IMR-90 (cell line): ENCODE measurements around the gene CASK. TPM values are rescaled to one million over a fixed set of nuclear protein-coding genes. Genes with fewer than 3 reads are reported as not detected.

Experiments used
- ATAC-seq: fragments of 200-7000 bp; cut with Tn5 transposase; 2 replicates; pipeline ENCODE4 v1.9.1; 2020; ENCODE audit warnings: low read depth, mild to moderate bottlenecking, moderate library complexity
- BruUV-seq: library from RNA; stranded (reverse); fragments of 400-500 nt; replicated peaks from 2 replicates; lab custom pipeline; 2021; lab: Mats Ljungman, UMichigan
- CTCF ChIA-PET: fragments of 300-600 bp; formaldehyde crosslinking; extraction: SDS; loops from one replicate; lab custom pipeline; 2021; ENCODE audit warnings: antibody characterized with exemption; lab: Yijun Ruan, JAX
- POLR2A ChIA-PET: fragments of 300-600 bp; sonication (Branson Sonifier 250); formaldehyde crosslinking; loops from one replicate; lab custom pipeline; 2022; ENCODE audit warnings: antibody characterized with exemption; ENCODE audit not compliant: unreplicated experiment; lab: Charles Lee
- DNase-seq: peaks from one replicate; pipeline ENCODE4 v3.0.0; 2013
- H2AFZ ChIP-seq: replicated peaks from 2 replicates; pipeline ENCODE3; 2013; ENCODE audit warnings: low read length, mild to moderate bottlenecking; ENCODE audit not compliant: poor library complexity
- H2AK5ac ChIP-seq: 2 replicates; pipeline ENCODE4 v1.6.1; 2013; ENCODE audit warnings: low read depth, low read length, inconsistent platforms
- H2AK9ac ChIP-seq: replicated peaks from 2 replicates; pipeline ENCODE3; 2013; ENCODE audit warnings: mild to moderate bottlenecking, low read depth, low read length, moderate library complexity; ENCODE audit not compliant: poor library complexity
- H2BK120ac ChIP-seq: 2 replicates; pipeline ENCODE4 v1.6.1; 2013; ENCODE audit warnings: low read depth, low read length, inconsistent platforms
- H2BK15ac ChIP-seq: 3 replicates; pipeline ENCODE4 v1.6.1; 2013; ENCODE audit warnings: low read depth, low read length, inconsistent platforms
- H2BK20ac ChIP-seq: 2 replicates; pipeline ENCODE4 v1.6.1; 2013; ENCODE audit warnings: low read depth, mild to moderate bottlenecking, inconsistent platforms, low read length, moderate library complexity
- H2BK5ac ChIP-seq: 2 replicates; pipeline ENCODE4 v1.6.1; 2013; ENCODE audit warnings: mild to moderate bottlenecking, low read depth, low read length, inconsistent platforms; ENCODE audit not compliant: poor library complexity, severe bottlenecking
- H3K14ac ChIP-seq: replicated peaks from 2 replicates; pipeline ENCODE4 v1.6.1; 2013; ENCODE audit warnings: low read depth, low read length, inconsistent platforms
- H3K18ac ChIP-seq: 2 replicates; pipeline ENCODE4 v1.6.1; 2013; ENCODE audit warnings: low read depth, low read length, control low read depth
- H3K23ac ChIP-seq: 2 replicates; pipeline ENCODE4 v1.6.1; 2013; ENCODE audit warnings: low read depth, low read length, inconsistent platforms
- H3K27ac ChIP-seq: 2 replicates; pipeline ENCODE4 v1.5.1; 2013; ENCODE audit warnings: mild to moderate bottlenecking, control low read depth, low read length; ENCODE audit not compliant: insufficient read depth
- H3K27me3 ChIP-seq: 2 replicates; pipeline ENCODE4 v1.6.1; 2013; ENCODE audit warnings: low read length; ENCODE audit not compliant: control insufficient read depth, insufficient read depth
- H3K36me3 ChIP-seq: 2 replicates; pipeline ENCODE4 v1.6.1; 2013; ENCODE audit warnings: low read length, mixed read lengths; ENCODE audit not compliant: control insufficient read depth, insufficient read depth
- H3K4ac ChIP-seq: 2 replicates; pipeline ENCODE4 v1.6.1; 2013; ENCODE audit warnings: low read depth, low read length, inconsistent platforms
- H3K4me1 ChIP-seq: 2 replicates; pipeline ENCODE4 v1.6.1; 2013; ENCODE audit warnings: low read length, mixed read lengths; ENCODE audit not compliant: control insufficient read depth, insufficient read depth
- H3K4me2 ChIP-seq: 2 replicates; pipeline ENCODE4 v1.6.1; 2013; ENCODE audit warnings: low read depth, mild to moderate bottlenecking, control low read depth, low read length, moderate library complexity
- H3K4me3 ChIP-seq: 2 replicates; pipeline ENCODE4 v1.5.1; 2013; ENCODE audit warnings: low read depth, mild to moderate bottlenecking, control low read depth, low read length, moderate library complexity; ENCODE audit not compliant: insufficient read depth
- H3K56ac ChIP-seq: 2 replicates; pipeline ENCODE4 v1.6.1; 2013; ENCODE audit warnings: low read length, inconsistent platforms; ENCODE audit not compliant: insufficient read depth; ENCODE audit errors: extremely low read depth
- H3K79me1 ChIP-seq, 2 experiments: 2 replicates each; pipeline ENCODE4 v1.6.1; 2013; ENCODE audit warnings: low read length in 2 of 2, inconsistent platforms in 1 of 2, low read depth in 1 of 2
- H3K9ac ChIP-seq: 2 replicates; pipeline ENCODE4 v1.6.1; 2013; ENCODE audit warnings: low read depth, low read length, control low read depth
- H3K9me1 ChIP-seq: 2 replicates; pipeline ENCODE4 v1.6.1; 2013; ENCODE audit warnings: low read length, inconsistent platforms; ENCODE audit not compliant: insufficient read depth
- H3K9me3 ChIP-seq: 2 replicates; pipeline ENCODE4 v1.6.1; 2013; ENCODE audit warnings: low read length; ENCODE audit not compliant: control insufficient read depth, insufficient read depth
- H4K20me1 ChIP-seq: 2 replicates; pipeline ENCODE4 v1.6.1; 2013; ENCODE audit warnings: low read length, inconsistent platforms; ENCODE audit not compliant: insufficient read depth
- H4K5ac ChIP-seq: 2 replicates; pipeline ENCODE4 v1.6.1; 2013; ENCODE audit warnings: mild to moderate bottlenecking, low read depth, low read length, control low read depth
- H4K8ac ChIP-seq, 2 experiments: 2 replicates each; pipeline ENCODE4 v1.6.1; 2013; ENCODE audit warnings: low read depth in 2 of 2, low read length in 2 of 2, control low read depth in 1 of 2, inconsistent platforms in 1 of 2
- H4K91ac ChIP-seq: 2 replicates; pipeline ENCODE4 v1.6.1; 2013; ENCODE audit warnings: low read depth, low read length, inconsistent platforms; ENCODE audit not compliant: insufficient read depth
- BHLHE40 ChIP-seq: fragments of 150-350 bp; IDR thresholded peaks from 2 replicates; pipeline ENCODE4 v1.6.1; 2016; ENCODE audit warnings: mild to moderate bottlenecking, low read depth, low read length
- CEBPB ChIP-seq: IDR thresholded peaks from 2 replicates; pipeline ENCODE4 v1.6.1; 2012; ENCODE audit warnings: low read depth, low read length, improper control_type of control experiment
- CHD1 ChIP-seq: IDR thresholded peaks from 2 replicates; pipeline ENCODE4 v1.6.1; 2012; ENCODE audit warnings: low read depth, low read length, improper control_type of control experiment
- CTCF ChIP-seq: conservative IDR thresholded peaks from 2 replicates; pipeline ENCODE4 v1.5.1; 2012; ENCODE audit warnings: mild to moderate bottlenecking, low read depth, low read length, improper control_type of control experiment
- ELK1 ChIP-seq: fragments of 150-350 bp; IDR thresholded peaks from 2 replicates; pipeline ENCODE4 v1.6.1; 2016; ENCODE audit warnings: low read depth, mild to moderate bottlenecking, low read length, moderate library complexity, borderline replicate concordance
- FOS ChIP-seq: fragments of 150-350 bp; IDR thresholded peaks from 2 replicates; pipeline ENCODE4 v1.6.1; 2016; ENCODE audit warnings: low read depth, low read length
- MAFK ChIP-seq: IDR thresholded peaks from 2 replicates; pipeline ENCODE4 v1.6.1; 2012; ENCODE audit warnings: low read depth, low read length, improper control_type of control experiment
- MAZ ChIP-seq: IDR thresholded peaks from 2 replicates; pipeline ENCODE4 v1.6.1; 2012; ENCODE audit warnings: low read depth, mild to moderate bottlenecking, low read length, improper control_type of control experiment, moderate library complexity, borderline replicate concordance
- MXI1 ChIP-seq: IDR thresholded peaks from 2 replicates; pipeline ENCODE4 v1.6.1; 2012; ENCODE audit warnings: low read depth, mild to moderate bottlenecking, low read length, moderate library complexity, borderline replicate concordance
- NFE2L2 ChIP-seq: fragments of 150-350 bp; IDR thresholded peaks from 2 replicates; pipeline ENCODE4 v1.6.1; 2016; ENCODE audit warnings: low read depth, mild to moderate bottlenecking, low read length
- POLR2A ChIP-seq: IDR thresholded peaks from 2 replicates; pipeline ENCODE4 v1.6.1; 2012; ENCODE audit warnings: mild to moderate bottlenecking, low read depth, low read length
- RAD21 ChIP-seq: IDR thresholded peaks from 2 replicates; pipeline ENCODE4 v1.6.1; 2012; ENCODE audit warnings: low read length, improper control_type of control experiment
- RCOR1 ChIP-seq: IDR thresholded peaks from 2 replicates; pipeline ENCODE4 v1.6.1; 2012; ENCODE audit warnings: mild to moderate bottlenecking, low read length, improper control_type of control experiment; ENCODE audit not compliant: insufficient replicate concordance
- SMC3 ChIP-seq: fragments of 150-350 bp; IDR thresholded peaks from 2 replicates; pipeline ENCODE4 v1.6.1; 2016; ENCODE audit warnings: low read depth, mild to moderate bottlenecking, antibody characterized with exemption, low read length, moderate library complexity
- USF2 ChIP-seq: fragments of 150-350 bp; IDR thresholded peaks from 2 replicates; pipeline ENCODE4 v1.6.1; 2017; ENCODE audit warnings: mild to moderate bottlenecking, antibody characterized with exemption, low read length, low read depth
- WGBS, 2 experiments: methylation state at CpG; one replicate each; pipeline versions ENCODE4 v1.1.5 to v1.1.7; 2013; ENCODE audit warnings: missing lambda C conversion rate in 2 of 2; ENCODE audit not compliant: insufficient read length in 1 of 2; ENCODE audit errors: extremely low coverage in 2 of 2; 5-methylcytosine and 5-hydroxymethylcytosine counted together
- dilution Hi-C: fragments of 300-500 bp; cut with HindIII; formaldehyde crosslinking; loops from one replicate; pipeline ENCODE4 v1.14.3; 2018; ENCODE audit warnings: low sequenced_read_pairs; ENCODE audit not compliant: unreplicated experiment
- in situ Hi-C: fragments of 300-500 bp; cut with MboI; formaldehyde crosslinking; loops from 3 replicates; pipeline ENCODE4 v1.14.3; 2019; ENCODE audit warnings: low sequenced_read_pairs, inconsistent platforms, mixed read lengths
- intact Hi-C: fragments of 100-400 bp; cut with micrococcal nuclease; formaldehyde crosslinking; loops from 2 replicates; pipeline ENCODE4 v1.10.0; 2022
- polyA plus RNA-seq, 3 experiments: library from polyadenylated mRNA; depleted of rRNA; stranded (reverse); fragments of >200 nt; gene quantifications; 2 replicates each; pipeline ENCODE4 v1.2.3, GENCODE V29; 2012; ENCODE audit warnings: low replicate concordance in 1 of 3
- total RNA-seq: library from RNA; depleted of rRNA; stranded (reverse); fragments of >200 nt; gene quantifications from 2 replicates; pipeline ENCODE4 v1.2.3, GENCODE V29; 2012

CASK gene
- total and polyA plus RNA-seq, 2 of the 4 experiments (the other 2 are of a cell fraction): 9.4 to 17.7 TPM

- no peaks in the 10 kb centered on the region for H3K9me1 ChIP-seq
- in situ Hi-C loops: no loop called here
- H2BK15ac ChIP-seq: no peak overlapping the region
- H4K20me1 ChIP-seq: no peaks in the 10 kb centered on the region
- intact Hi-C loops: no loop called here
- ATAC-seq (no peak), DNase-seq (no peak)
- no peak overlapping the region for H4K5ac ChIP-seq
- no peak overlapping the region for H4K8ac ChIP-seq
- no peak overlapping the region for H3K4me2 ChIP-seq
- ChIA-PET POLR2A (no interaction called here), CTCF (no interaction called here)
- no peak overlapping the region for H3K27ac ChIP-seq
- H3K9me3 ChIP-seq: no peaks in the 10 kb centered on the region
- no peak overlapping the region for H2AK5ac ChIP-seq
- no peak overlapping the region for H2AFZ ChIP-seq
- dilution Hi-C loops: no loop called here
- WGBS, 2 experiments: no CpG with 5 or more reads among the region's 2 CpGs
- H2BK5ac ChIP-seq: no peak overlapping the region
- H3K23ac ChIP-seq: no peak overlapping the region
- H2BK120ac ChIP-seq: no peak overlapping the region
- H2AK9ac ChIP-seq: no peak overlapping the region
- no peaks in the 10 kb centered on the region for H3K27me3 ChIP-seq
- no TSS peak for BruUV-seq
- no peak overlapping the region for H3K9ac ChIP-seq
- H3K4ac ChIP-seq: no peak overlapping the region
- H2BK20ac ChIP-seq: no peak overlapping the region
- H3K4me1 ChIP-seq: no peaks in the 10 kb centered on the region
- no peak overlapping the region for H3K56ac ChIP-seq
- no peak overlapping the region for H3K14ac ChIP-seq
- H4K91ac ChIP-seq: no peak overlapping the region
- H3K18ac ChIP-seq: no peak overlapping the region
- H3K4me3 ChIP-seq: no peak overlapping the region
- H3K79me1 ChIP-seq: peaks cover 0 to 3% of the 10 kb centered on the region in 2 experiments; a peak in 2 of 4 replicates
- no peaks in the 10 kb centered on the region for H3K36me3 ChIP-seq
- TF ChIP-seq CEBPB (no peak), POLR2A (no peak), RCOR1 (no peak), MXI1 (no peak), MAZ (no peak), MAFK (no peak), RAD21 (no peak), CHD1 (no peak), FOS (no peak), SMC3 (no peak), ELK1 (no peak), CTCF (no peak), NFE2L2 (no peak), BHLHE40 (no peak), USF2 (no peak)
These were observed 59.8 kb downstream of the CASK start for GRCh38 chrX:41863343-41864203.
